HEK293 (cell line): ENCODE data around the gene NAV3.

Experiments
- CTCF ChIA-PET: fragments of 350-600 bp; formaldehyde crosslinking; extraction: SDS; loops from one replicate; lab custom pipeline; 2021; ENCODE audit warnings: antibody characterized with exemption; lab: Yijun Ruan, JAX
- POLR2A ChIA-PET: fragments of 300-600 bp; formaldehyde crosslinking; extraction: SDS; loops from one replicate; lab custom pipeline; 2020; ENCODE audit warnings: antibody characterized with exemption, inconsistent platforms; lab: Yijun Ruan, JAX
- H3K27ac ChIP-seq: fragments of 200-500 bp; sonication (Bioruptor generic); 2 replicates; pipeline ENCODE4 v1.5.1; 2014; ENCODE audit warnings: low read depth, low read length, control low read depth, inconsistent platforms; ENCODE audit errors: extremely low read depth
- H3K36me3 ChIP-seq, 2 experiments: fragments of 200-500 bp in 1 of 2; sonication (Bioruptor generic) in 1 of 2; 1 replicate in 1 of 2; 2 replicates in 1 of 2; pipeline ENCODE4 v1.5.1; 2014 to 2017; ENCODE audit warnings: inconsistent platforms in 2 of 2, low read length in 2 of 2; ENCODE audit not compliant: control insufficient read depth in 2 of 2, insufficient read depth in 1 of 2
- H3K4me1 ChIP-seq: fragments of 200-500 bp; sonication (Bioruptor generic); 2 replicates; pipeline ENCODE4 v1.5.1; 2014; ENCODE audit warnings: mild to moderate bottlenecking, low read length, inconsistent platforms; ENCODE audit not compliant: control insufficient read depth, insufficient read depth
- H3K4me3 ChIP-seq: 2 replicates; pipeline ENCODE4 v1.5.1; 2011; ENCODE audit warnings: low read depth, mild to moderate bottlenecking, control low read depth, low read length, moderate library complexity
- H3K9me3 ChIP-seq: fragments of 200-500 bp; sonication (Bioruptor generic); 2 replicates; pipeline ENCODE4 v1.5.1; 2014; ENCODE audit warnings: low read depth, low read length, inconsistent platforms; ENCODE audit not compliant: control insufficient read depth, insufficient read depth
- GFI1B ChIP-seq: fragments of 450-650 bp; formaldehyde crosslinking; IDR thresholded peaks from 2 replicates; pipeline ENCODE4 v1.5.1; 2016; ENCODE audit warnings: missing biosample characterization, missing genetic modification characterization
- KLF8 ChIP-seq: fragments of 450-650 bp; formaldehyde crosslinking; IDR thresholded peaks from 2 replicates; pipeline ENCODE4 v1.5.1; 2016; ENCODE audit warnings: missing biosample characterization, missing genetic modification characterization
- OSR2 ChIP-seq: fragments of 450-650 bp; formaldehyde crosslinking; IDR thresholded peaks from 2 replicates; pipeline ENCODE4 v1.5.1; 2016; ENCODE audit warnings: missing biosample characterization, missing genetic modification characterization
- SP2 ChIP-seq: fragments of 450-650 bp; formaldehyde crosslinking; IDR thresholded peaks from 2 replicates; pipeline ENCODE4 v1.5.1; 2016; ENCODE audit warnings: missing biosample characterization, missing genetic modification characterization
- ZBTB1 ChIP-seq: fragments of 450-650 bp; formaldehyde crosslinking; IDR thresholded peaks from 2 replicates; pipeline ENCODE4 v1.5.1; 2016; ENCODE audit warnings: missing biosample characterization, missing genetic modification characterization
- ZNF239 ChIP-seq: fragments of 450-650 bp; formaldehyde crosslinking; IDR thresholded peaks from 2 replicates; pipeline ENCODE4 v1.5.1; 2016; ENCODE audit warnings: missing biosample characterization, missing genetic modification characterization
- ZNF518A ChIP-seq: fragments of 450-650 bp; formaldehyde crosslinking; conservative IDR thresholded peaks from 2 replicates; pipeline ENCODE4 v1.5.1; 2016; ENCODE audit warnings: low read depth, missing biosample characterization, missing genetic modification characterization
- ZNF571 ChIP-seq: fragments of 450-650 bp; formaldehyde crosslinking; IDR thresholded peaks from 2 replicates; pipeline ENCODE4 v1.5.0; 2017; ENCODE audit warnings: missing biosample characterization, missing genetic modification characterization
- ZNF621 ChIP-seq: fragments of 450-650 bp; formaldehyde crosslinking; IDR thresholded peaks from 2 replicates; pipeline ENCODE4 v1.5.1; 2017; ENCODE audit warnings: missing biosample characterization, missing genetic modification characterization
- ZNF629 ChIP-seq: fragments of 450-650 bp; formaldehyde crosslinking; IDR thresholded peaks from 2 replicates; pipeline ENCODE4 v1.5.1; 2017; ENCODE audit warnings: missing biosample characterization, missing genetic modification characterization
- ZNF792 ChIP-seq: fragments of 450-650 bp; formaldehyde crosslinking; IDR thresholded peaks from 2 replicates; pipeline ENCODE4 v1.5.1; 2016; ENCODE audit warnings: missing biosample characterization, missing genetic modification characterization
- TF ChIP-seq, protein P1 (sequence below): fragments of 450-650 bp; formaldehyde crosslinking; optimal IDR thresholded peaks from 2 replicates; pipeline ENCODE3; 2016; ENCODE audit warnings: missing biosample characterization, mild to moderate bottlenecking, missing genetic modification characterization
- TF ChIP-seq, protein P2 (sequence below): fragments of 450-650 bp; formaldehyde crosslinking; IDR thresholded peaks from 2 replicates; pipeline ENCODE4 v1.5.1; 2016; ENCODE audit warnings: missing biosample characterization, missing genetic modification characterization
- TF ChIP-seq, protein P3 (sequence below): fragments of 450-650 bp; formaldehyde crosslinking; IDR thresholded peaks from 2 replicates; pipeline ENCODE4 v1.5.1; 2016; ENCODE audit warnings: missing biosample characterization, missing genetic modification characterization, low read depth
- TF ChIP-seq, protein P4 (sequence below): fragments of 450-650 bp; formaldehyde crosslinking; IDR thresholded peaks from 2 replicates; pipeline ENCODE4 v1.5.1; 2016; ENCODE audit warnings: missing biosample characterization, missing genetic modification characterization

The NAV3 gene

DNA sequence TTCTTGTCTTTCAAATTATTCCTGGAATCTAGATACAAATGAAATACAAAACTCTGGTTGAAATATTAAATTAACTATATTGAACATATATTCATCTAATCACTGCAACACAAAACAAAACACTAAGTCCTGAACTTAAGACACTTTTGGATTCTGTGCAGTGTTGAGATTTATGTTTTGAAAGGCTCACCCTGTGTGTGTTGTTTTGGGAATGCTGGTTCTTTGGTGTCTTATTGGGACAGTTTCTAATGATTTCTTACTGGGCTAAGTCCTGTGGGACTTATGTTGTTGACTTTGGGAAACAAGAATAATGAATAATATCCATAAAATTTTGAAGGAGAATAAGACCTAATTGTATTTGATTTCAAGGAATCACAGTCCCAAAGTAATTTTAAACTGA, 153.2 kb downstream of the NAV3 start (continued):
- no peak for TF ChIP-seq ZNF571 (tag by site-specific recombination)
- TF ChIP-seq ZNF792, result no peak
- TF ChIP-seq ZBTB1 (tag by site-specific recombination), result no peak
- TF ChIP-seq ZNF621 (tag by site-specific recombination), result no peak
- no peak for TF ChIP-seq GFI1B
- TF ChIP-seq ZNF239, result no peak
- TF ChIP-seq, protein P1, sequence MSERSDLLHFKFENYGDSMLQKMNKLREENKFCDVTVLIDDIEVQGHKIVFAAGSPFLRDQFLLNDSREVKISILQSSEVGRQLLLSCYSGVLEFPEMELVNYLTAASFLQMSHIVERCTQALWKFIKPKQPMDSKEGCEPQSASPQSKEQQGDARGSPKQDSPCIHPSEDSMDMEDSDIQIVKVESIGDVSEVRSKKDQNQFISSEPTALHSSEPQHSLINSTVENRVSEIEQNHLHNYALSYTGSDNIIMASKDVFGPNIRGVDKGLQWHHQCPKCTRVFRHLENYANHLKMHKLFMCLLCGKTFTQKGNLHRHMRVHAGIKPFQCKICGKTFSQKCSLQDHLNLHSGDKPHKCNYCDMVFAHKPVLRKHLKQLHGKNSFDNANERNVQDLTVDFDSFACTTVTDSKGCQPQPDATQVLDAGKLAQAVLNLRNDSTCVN (tag by site-specific recombination), result no peak
- TF ChIP-seq ZNF629 (tag by site-specific recombination), result no peak
- TF ChIP-seq, all 188 proteins: peak for 0

GRCh38 chr12:77992760-77993159, 162.1 kb downstream of the NAV3 start:
- Histone ChIP-seq H3K4me3 (no peak overlapping the region), H3K9me3 (no peaks in the 10 kb centered on the region), H3K4me1 (peaks cover under 1% of the 10 kb centered on the region; the same call in 1 of the 2 replicates), H3K36me3 (no peaks in the 10 kb centered on the region), H3K27ac (no peak overlapping the region)
- POLR2A ChIA-PET, result no interaction called here
- TF ChIP-seq SP2 (tag by site-specific recombination), result no peak
- no peak for TF ChIP-seq OSR2 (tag by site-specific recombination)
- no peak for TF ChIP-seq KLF8 (tag by site-specific recombination)
- TF ChIP-seq, protein P2, sequence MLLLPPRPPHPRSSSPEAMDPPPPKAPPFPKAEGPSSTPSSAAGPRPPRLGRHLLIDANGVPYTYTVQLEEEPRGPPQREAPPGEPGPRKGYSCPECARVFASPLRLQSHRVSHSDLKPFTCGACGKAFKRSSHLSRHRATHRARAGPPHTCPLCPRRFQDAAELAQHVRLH (tag by site-specific recombination), result no peak
- CTCF ChIA-PET, result interaction anchor here (0.6 to 0.7 kb wide), 2 partner anchors 12 to 86 kb away, joined by 3 to 6 read pairs; no protein-coding TSS in a partner anchor

DNA sequence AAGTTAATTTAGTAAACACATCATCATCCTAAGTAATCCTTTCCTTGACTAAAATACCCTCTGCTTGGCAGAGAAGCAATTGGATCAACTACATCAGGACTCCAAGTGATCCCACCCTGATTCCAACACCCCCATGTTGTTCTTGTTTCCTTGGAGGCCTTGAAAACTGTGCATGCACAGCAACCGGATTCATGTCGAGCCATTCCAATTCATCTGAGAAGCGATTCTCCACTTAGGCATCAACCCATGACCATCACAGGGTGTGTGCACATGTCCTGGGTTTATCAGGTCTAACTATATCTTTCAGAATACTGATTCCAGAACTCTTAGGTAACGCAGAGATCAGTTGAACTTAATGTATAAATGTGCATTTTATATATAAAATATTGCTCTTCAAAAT, 163.0 kb downstream of the NAV3 start:
- Histone ChIP-seq H3K36me3 (no peaks in the 10 kb centered on the region), H3K4me1 (peaks cover 6% of the 10 kb centered on the region; the same call in 1 of the 2 replicates), H3K4me3 (no peak overlapping the region), H3K9me3 (no peaks in the 10 kb centered on the region), H3K27ac (no peak overlapping the region)
- POLR2A ChIA-PET, result no interaction called here
- CTCF ChIA-PET, result no interaction called here
- TF ChIP-seq, protein P3, sequence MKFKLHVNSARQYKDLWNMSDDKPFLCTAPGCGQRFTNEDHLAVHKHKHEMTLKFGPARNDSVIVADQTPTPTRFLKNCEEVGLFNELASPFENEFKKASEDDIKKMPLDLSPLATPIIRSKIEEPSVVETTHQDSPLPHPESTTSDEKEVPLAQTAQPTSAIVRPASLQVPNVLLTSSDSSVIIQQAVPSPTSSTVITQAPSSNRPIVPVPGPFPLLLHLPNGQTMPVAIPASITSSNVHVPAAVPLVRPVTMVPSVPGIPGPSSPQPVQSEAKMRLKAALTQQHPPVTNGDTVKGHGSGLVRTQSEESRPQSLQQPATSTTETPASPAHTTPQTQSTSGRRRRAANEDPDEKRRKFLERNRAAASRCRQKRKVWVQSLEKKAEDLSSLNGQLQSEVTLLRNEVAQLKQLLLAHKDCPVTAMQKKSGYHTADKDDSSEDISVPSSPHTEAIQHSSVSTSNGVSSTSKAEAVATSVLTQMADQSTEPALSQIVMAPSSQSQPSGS, result no peak
- TF ChIP-seq, protein P4, sequence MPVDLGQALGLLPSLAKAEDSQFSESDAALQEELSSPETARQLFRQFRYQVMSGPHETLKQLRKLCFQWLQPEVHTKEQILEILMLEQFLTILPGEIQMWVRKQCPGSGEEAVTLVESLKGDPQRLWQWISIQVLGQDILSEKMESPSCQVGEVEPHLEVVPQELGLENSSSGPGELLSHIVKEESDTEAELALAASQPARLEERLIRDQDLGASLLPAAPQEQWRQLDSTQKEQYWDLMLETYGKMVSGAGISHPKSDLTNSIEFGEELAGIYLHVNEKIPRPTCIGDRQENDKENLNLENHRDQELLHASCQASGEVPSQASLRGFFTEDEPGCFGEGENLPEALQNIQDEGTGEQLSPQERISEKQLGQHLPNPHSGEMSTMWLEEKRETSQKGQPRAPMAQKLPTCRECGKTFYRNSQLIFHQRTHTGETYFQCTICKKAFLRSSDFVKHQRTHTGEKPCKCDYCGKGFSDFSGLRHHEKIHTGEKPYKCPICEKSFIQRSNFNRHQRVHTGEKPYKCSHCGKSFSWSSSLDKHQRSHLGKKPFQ (tag by site-specific recombination), result no peak
- TF ChIP-seq ZNF518A, result no peak
